Measurements from ENCODE around the gene RSBN1L. TPM values are rescaled to one million over a fixed set of nuclear protein-coding genes. Genes with fewer than 3 reads are reported as not detected.

RSBN1L gene
- total RNA-seq, 1 donor from 2014 or later, result 10.4 TPM

GRCh38 chr7:77788327-77788902 is 92.2 kb downstream of the RSBN1L start:
- peaks cover 4% of the 10 kb centered on the region for H3K9me3 Mint-ChIP-seq (ENCODE audit: low read depth)
- peaks cover 4% of the 10 kb centered on the region for H3K4me1 Mint-ChIP-seq (ENCODE audit: low read depth)
- no peak for DNase-seq (ENCODE audit: low spot score)
- H3K36me3 Mint-ChIP-seq (ENCODE audit: low read depth), result peaks cover 3% of the 10 kb centered on the region
- TF ChIP-seq CTCF (IDR thresholded peaks at IDR 0.05), result no peak
- H3K4me3 Mint-ChIP-seq (ENCODE audit: unreplicated experiment), result no peak overlapping the region
- H3K27ac Mint-ChIP-seq (ENCODE audit: unreplicated experiment), result no peak overlapping the region
- no peaks in the 10 kb centered on the region for H3K27me3 Mint-ChIP-seq (ENCODE audit: low read depth)

DNA sequence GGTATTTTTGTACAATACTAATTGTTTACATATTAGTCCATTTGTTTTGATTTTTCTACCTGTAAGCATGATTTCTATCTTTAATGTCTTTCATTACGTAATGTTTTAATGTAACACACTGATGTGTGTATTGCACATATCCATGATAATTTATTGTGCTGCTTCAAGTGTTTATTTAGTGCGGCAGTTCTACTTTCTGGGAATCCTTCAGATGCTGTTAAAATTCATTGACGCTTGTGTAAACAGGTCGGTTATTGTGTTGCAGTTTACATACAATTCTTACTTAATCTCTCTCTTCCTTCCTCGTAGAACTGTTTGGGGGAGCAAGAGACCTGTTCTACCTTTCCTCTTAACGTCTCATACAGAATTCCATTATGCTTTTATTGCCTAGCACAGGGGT is 95.1 kb downstream of the RSBN1L start:
- H3K27ac Mint-ChIP-seq (ENCODE audit: unreplicated experiment), result no peak overlapping the region
- no peak for TF ChIP-seq CTCF (IDR thresholded peaks at IDR 0.05)

DNA sequence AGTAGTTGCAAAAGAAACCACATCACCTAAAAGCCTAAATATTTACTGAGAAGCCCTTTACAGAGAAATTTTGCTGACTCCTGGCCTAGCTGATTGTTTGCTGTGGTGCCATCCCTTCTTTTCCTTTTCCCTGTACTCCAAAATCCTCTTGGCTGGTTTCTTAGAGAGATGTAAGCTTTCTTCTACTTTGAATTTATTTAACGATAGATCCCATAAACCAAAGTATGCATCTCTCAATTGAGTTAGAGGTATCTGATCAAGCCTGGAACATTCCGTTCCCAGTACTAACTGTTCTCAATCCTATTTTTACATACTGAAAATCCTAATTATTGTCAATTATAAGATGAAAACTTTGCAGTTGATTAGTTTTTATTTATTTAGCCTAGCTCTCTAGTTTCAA is 95.7 kb downstream of the RSBN1L start:
- Mint-ChIP-seq H3K27me3 (ENCODE audit: low read depth) (no peaks in the 10 kb centered on the region), H3K4me1 (ENCODE audit: low read depth) (peaks cover 24% of the 10 kb centered on the region), H3K4me3 (ENCODE audit: unreplicated experiment) (no peak overlapping the region), H3K9me3 (ENCODE audit: low read depth) (peaks cover 4% of the 10 kb centered on the region), H3K27ac (ENCODE audit: unreplicated experiment) (no peak overlapping the region), H3K36me3 (ENCODE audit: low read depth) (peaks cover 7% of the 10 kb centered on the region)
- no peak for TF ChIP-seq CTCF (IDR thresholded peaks at IDR 0.05)
- DNase-seq (ENCODE audit: low spot score), result no peak

More for the DNA sequence above, 95.1 kb downstream of the RSBN1L start:
- no peak for DNase-seq (ENCODE audit: low spot score)
- H3K9me3 Mint-ChIP-seq (ENCODE audit: low read depth), result peaks cover 4% of the 10 kb centered on the region
- no peaks in the 10 kb centered on the region for H3K27me3 Mint-ChIP-seq (ENCODE audit: low read depth)
- no peak overlapping the region for H3K4me3 Mint-ChIP-seq (ENCODE audit: unreplicated experiment)
- H3K4me1 Mint-ChIP-seq (ENCODE audit: low read depth), result peaks cover 18% of the 10 kb centered on the region
- peaks cover 7% of the 10 kb centered on the region for H3K36me3 Mint-ChIP-seq (ENCODE audit: low read depth)

GRCh38 chr7:77794000-77794399 is 97.7 kb downstream of the RSBN1L start:
- TF ChIP-seq CTCF (IDR thresholded peaks at IDR 0.05), result no peak
- H3K9me3 Mint-ChIP-seq (ENCODE audit: low read depth), result no peaks in the 10 kb centered on the region
- DNase-seq (ENCODE audit: low spot score), result no peak
- H3K4me3 Mint-ChIP-seq (ENCODE audit: unreplicated experiment), result no peak overlapping the region
- H3K27ac Mint-ChIP-seq (ENCODE audit: unreplicated experiment), result no peak overlapping the region
- peaks cover 7% of the 10 kb centered on the region for H3K36me3 Mint-ChIP-seq (ENCODE audit: low read depth)
- H3K4me1 Mint-ChIP-seq (ENCODE audit: low read depth), result peaks cover 33% of the 10 kb centered on the region
- no peaks in the 10 kb centered on the region for H3K27me3 Mint-ChIP-seq (ENCODE audit: low read depth)

DNA sequence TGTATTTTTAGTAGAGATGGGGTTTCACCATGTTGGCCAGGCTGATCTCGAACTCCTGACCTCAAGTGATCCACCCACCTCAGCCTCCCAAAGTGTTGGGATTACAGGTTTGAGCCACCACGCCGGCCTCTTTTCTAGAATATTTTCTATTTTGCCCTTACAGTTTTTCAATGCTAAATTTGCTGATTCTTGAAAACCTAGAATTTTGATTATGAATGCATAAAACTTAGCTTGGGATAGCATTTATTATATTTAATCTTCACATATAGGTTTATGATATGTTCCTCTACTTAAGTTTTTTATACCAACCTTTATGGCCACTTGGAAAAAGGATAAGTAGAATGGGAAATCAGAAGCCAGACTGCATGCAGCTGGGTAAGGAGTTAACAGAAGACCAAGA is 99.8 kb downstream of the RSBN1L start:
- DNase-seq (ENCODE audit: low spot score), result no peak
- no peak overlapping the region for H3K27ac Mint-ChIP-seq (ENCODE audit: unreplicated experiment)
- H3K4me1 Mint-ChIP-seq (ENCODE audit: low read depth), result peaks cover 48% of the 10 kb centered on the region
- TF ChIP-seq CTCF (IDR thresholded peaks at IDR 0.05), result no peak
- H3K36me3 Mint-ChIP-seq (ENCODE audit: low read depth), result peaks cover 7% of the 10 kb centered on the region
- peak overlapping the region; percentile 17 for H3K4me3 Mint-ChIP-seq (ENCODE audit: unreplicated experiment)
- H3K9me3 Mint-ChIP-seq (ENCODE audit: low read depth), result no peaks in the 10 kb centered on the region
- no peaks in the 10 kb centered on the region for H3K27me3 Mint-ChIP-seq (ENCODE audit: low read depth)
